NT2/D1 (cell line): ENCODE data around the gene ZCWPW1.

Experiments
- SUZ12 ChIP-seq: IDR thresholded peaks from 2 replicates; pipeline ENCODE4 v1.6.1; 2011; ENCODE audit not compliant: insufficient read length, insufficient read depth; ENCODE audit errors: extremely low read depth
- YY1 ChIP-seq: IDR thresholded peaks from 2 replicates; pipeline ENCODE4 v1.6.1; 2011; ENCODE audit not compliant: insufficient read length, insufficient read depth
- ZNF274 ChIP-seq: IDR thresholded peaks from 2 replicates; pipeline ENCODE4 v1.6.1; 2011; ENCODE audit warnings: mild to moderate bottlenecking, low read depth, low read length

- no peak for TF ChIP-seq SUZ12
- no peak for TF ChIP-seq YY1
- TF ChIP-seq ZNF274: no peak
These were observed 72.0 kb downstream of the ZCWPW1 start for GRCh38 chr7:100356416-100357068.
